ENCODE results near the gene EMILIN2.

Gene EMILIN2

GRCh38 chr18:2897448-2898185 lies 50.8 kb downstream of the EMILIN2 start:
- no peak for DNase-seq

GRCh38 chr18:2898186-2898640 lies 51.4 kb downstream of the EMILIN2 start:
- DNase-seq = no peak

GRCh38 chr18:2900684-2901422 lies 54.0 kb downstream of the EMILIN2 start:
- no peak for DNase-seq

- DNase-seq = no peak
These were observed 54.7 kb downstream of the EMILIN2 start for GRCh38 chr18:2901423-2901985.

GRCh38 chr18:2902327-2902726 lies 55.5 kb downstream of the EMILIN2 start:
- DNase-seq = no peak

- peak in 1 of 58 donors; percentile 13 for DNase-seq
These were observed 56.2 kb downstream of the EMILIN2 start for GRCh38 chr18:2903006-2903405.

GRCh38 chr18:2905854-2906703 lies 59.3 kb downstream of the EMILIN2 start:
- DNase-seq = peak in 3 of 58 donors; percentile 20 to 24 (median 24)

GRCh38 chr18:2906704-2907549 lies 60.1 kb downstream of the EMILIN2 start:
- DNase-seq = no peak

GRCh38 chr18:2907550-2908135 lies 60.8 kb downstream of the EMILIN2 start:
- DNase-seq = no peak

- DNase-seq = no peak
These were observed 61.5 kb downstream of the EMILIN2 start for GRCh38 chr18:2908166-2908945.

GRCh38 chr18:2908946-2909335 lies 62.1 kb downstream of the EMILIN2 start:
- no peak for DNase-seq

- no peak for DNase-seq
These were observed 62.8 kb downstream of the EMILIN2 start for GRCh38 chr18:2909431-2910140.

GRCh38 chr18:2910261-2910660 lies 63.5 kb downstream of the EMILIN2 start:
- DNase-seq = no peak

GRCh38 chr18:2910751-2911425 lies 64.1 kb downstream of the EMILIN2 start:
- no peak for DNase-seq

GRCh38 chr18:2911533-2911932 lies 64.7 kb downstream of the EMILIN2 start:
- no peak for DNase-seq

GRCh38 chr18:2912357-2913299 lies 65.8 kb downstream of the EMILIN2 start:
- DNase-seq = no peak

Data from anterior cingulate cortex (tissue), 58 donors.